Transverse colon (tissue), 4 donors: Measurements from ENCODE around the gene CSTA. TPM values are rescaled to one million over a fixed set of nuclear protein-coding genes. Genes with fewer than 3 reads are reported as not detected.
A peak's percentile ranks its signal among the peaks of the same experiment; 100 is the strongest.

Experiments used
- DNase-seq: peaks from one replicate; pipeline ENCODE4 v3.0.0-alpha.2; 2019
- H3K27ac ChIP-seq, 4 donors: fragments of 200-600 bp; sonication (generic); 2 replicates each; pipeline ENCODE4 v1.5.1; 2016 to 2018; ENCODE audit warnings: inconsistent platforms in 4 of 4
- H3K27me3 ChIP-seq: fragments of 200-600 bp; sonication (generic); 2 replicates; pipeline ENCODE4 v1.5.1; 2017; ENCODE audit warnings: inconsistent platforms
- H3K36me3 ChIP-seq, 4 donors: fragments of 200-600 bp; sonication (generic); 2 replicates each; pipeline ENCODE4 v1.5.1; 2017 to 2019; ENCODE audit warnings: inconsistent platforms in 4 of 4
- H3K4me1 ChIP-seq, 4 donors: fragments of 200-600 bp; sonication (generic); 2 replicates each; pipeline ENCODE4 v1.5.1; 2017 to 2020; ENCODE audit warnings: inconsistent platforms in 4 of 4
- H3K4me3 ChIP-seq, 4 donors: fragments of 200-600 bp; sonication (generic); 1 replicate in 1 of 4; 2 replicates in 3 of 4; pipeline versions ENCODE4 v1.5.1 to v1.6.1; 2017 to 2019; ENCODE audit warnings: inconsistent platforms in 4 of 4
- H3K9me3 ChIP-seq, 2 donors: fragments of 200-600 bp; sonication (generic); 2 replicates each; pipeline ENCODE4 v1.5.1; 2017 to 2019; ENCODE audit warnings: inconsistent platforms in 2 of 2
- CTCF ChIP-seq, 5 experiments: fragments of 200-600 bp in 3 of 5; fragments of 450-650 bp in 2 of 5; sonication (generic) in 3 of 5; IDR thresholded peaks; 1 replicate in 2 of 5; 2 replicates in 3 of 5; pipeline ENCODE4 v1.5.1; 2016 to 2017; ENCODE audit warnings: antibody characterized with exemption in 5 of 5, inconsistent platforms in 3 of 5, mild to moderate bottlenecking in 2 of 5, moderate library complexity in 1 of 5
- EP300 ChIP-seq: sonication (generic); formaldehyde crosslinking; IDR thresholded peaks from one replicate; pipeline ENCODE4 v1.6.1; 2017; ENCODE audit warnings: antibody characterized with exemption, low read depth
- POLR2A ChIP-seq: fragments of 450-650 bp; IDR thresholded peaks from one replicate; pipeline ENCODE4 v1.6.1; 2016; ENCODE audit warnings: antibody characterized with exemption, mild to moderate bottlenecking, moderate library complexity
- POLR2AphosphoS5 ChIP-seq, 3 donors: sonication (generic); formaldehyde crosslinking; IDR thresholded peaks; one replicate each; pipeline ENCODE4 v1.6.1; 2016; ENCODE audit warnings: antibody characterized with exemption in 3 of 3
- WGBS, 2 donors: methylation state at CpG; one replicate each; pipeline ENCODE4 v1.1.5; 2018; ENCODE audit warnings: low coverage in 1 of 2; 5-methylcytosine and 5-hydroxymethylcytosine counted together
- in situ Hi-C, 4 donors: fragments of 200-750 bp; cut with MboI; loops; one replicate each; pipeline versions ENCODE4 v1.15.0 to v1.15.1; 2017; ENCODE audit warnings: low sequenced_read_pairs in 3 of 4, low pct_ligation_motif_present in 1 of 4, low pct_unique_long_range_greater_than_20kb in 1 of 4
- intact Hi-C: fragments of 100-400 bp; cut with DNase I; formaldehyde crosslinking; loops from one replicate; pipeline ENCODE4 v1.15.1; 2023; ENCODE audit warnings: low total_unique reads
- total RNA-seq, 4 donors: library from RNA; depleted of rRNA; stranded (reverse); fragments of >200 nt; gene quantifications; one replicate each; pipeline ENCODE4 v1.1.0, GENCODE V29; 2016

CSTA gene
- total RNA-seq, 4 donors from 2014 or later, result 1.4 TPM; not detected in 3

- H3K36me3 ChIP-seq, result no peaks in the 10 kb centered on the region
- H3K9me3 ChIP-seq, result no peaks in the 10 kb centered on the region
- peak; percentile 48 to 71 (median 59) for TF ChIP-seq CTCF (IDR thresholded peaks at IDR 0.05)
- TF ChIP-seq EP300, result no peak
- TF ChIP-seq POLR2AphosphoS5 (IDR thresholded peaks at IDR 0.05), result no peak
- WGBS, 2 donors, result 90% methylated on average over 12 of the region's 12 CpGs
- peaks cover 0 to 3% (median under 1%) of the 10 kb centered on the region in 4 donors for H3K4me1 ChIP-seq
- in situ Hi-C loops (no loop called here), intact Hi-C loops (no loop called here)
- H3K27ac ChIP-seq, result no peak overlapping the region
- no peaks in the 10 kb centered on the region for H3K27me3 ChIP-seq
- H3K4me3 ChIP-seq, result no peak overlapping the region
- no peak for DNase-seq
These were observed 25.1 kb upstream of the CSTA start for GRCh38 chr3:122299872-122300460.

GRCh38 chr3:122301063-122301462 is 24.0 kb upstream of the CSTA start:
- intact Hi-C loops (no loop called here), in situ Hi-C loops (no loop called here)
- no peak for DNase-seq
- TF ChIP-seq CTCF (IDR thresholded peaks at IDR 0.05) (no peak), EP300 (no peak), POLR2A (no peak), POLR2AphosphoS5 (IDR thresholded peaks at IDR 0.05) (no peak)
- Histone ChIP-seq H3K27me3 (no peaks in the 10 kb centered on the region), H3K4me3 (no peak overlapping the region), H3K4me1 (peaks cover 0 to 14% (median 0%) of the 10 kb centered on the region in 4 donors), H3K27ac (no peak overlapping the region), H3K36me3 (no peaks in the 10 kb centered on the region), H3K9me3 (no peaks in the 10 kb centered on the region)

GRCh38 chr3:122305818-122306621 is 19.0 kb upstream of the CSTA start:
- peak overlapping the region; percentile 2 to 46 (median 22) for H3K27ac ChIP-seq
- intact Hi-C loops, result no loop called here
- in situ Hi-C loops, result no loop called here
- no peak overlapping the region for H3K4me3 ChIP-seq
- peaks cover 4 to 24% (median 8%) of the 10 kb centered on the region in 4 donors for H3K4me1 ChIP-seq
- 27 to 36% methylated on average over 2 to 3 of the region's 3 CpGs for WGBS, 2 donors
- H3K9me3 ChIP-seq, result no peaks in the 10 kb centered on the region
- no peak for TF ChIP-seq POLR2AphosphoS5 (IDR thresholded peaks at IDR 0.05)
- TF ChIP-seq POLR2A, result no peak
- peak in 4 of 5 experiments; percentile 17 to 37 (median 31) for TF ChIP-seq CTCF (IDR thresholded peaks at IDR 0.05)
- no peak for TF ChIP-seq EP300
- H3K27me3 ChIP-seq, result no peaks in the 10 kb centered on the region
- DNase-seq, result peak; percentile 61
- H3K36me3 ChIP-seq, result no peaks in the 10 kb centered on the region

GRCh38 chr3:122306622-122306953 is 18.5 kb upstream of the CSTA start:
- H3K36me3 ChIP-seq, result no peaks in the 10 kb centered on the region
- 41 to 46% methylated on average over 2 of the region's 2 CpGs for WGBS, 2 donors
- TF ChIP-seq POLR2AphosphoS5 (IDR thresholded peaks at IDR 0.05), result no peak
- no peak for TF ChIP-seq CTCF (IDR thresholded peaks at IDR 0.05)
- TF ChIP-seq EP300, result no peak
- no peak for TF ChIP-seq POLR2A
- peaks cover 5 to 28% (median 12%) of the 10 kb centered on the region in 4 donors for H3K4me1 ChIP-seq
- H3K9me3 ChIP-seq, result no peaks in the 10 kb centered on the region
- peak overlapping the region in 3 of 4 donors; percentile 22 to 46 (median 23) for H3K27ac ChIP-seq
- H3K27me3 ChIP-seq, result no peaks in the 10 kb centered on the region
- no peak overlapping the region for H3K4me3 ChIP-seq
- intact Hi-C loops (no loop called here), in situ Hi-C loops (no loop called here)
- DNase-seq, result no peak
